DOHH2 (cell line): Measurements from ENCODE around the gene RFPL2.

Experiments
- H3F3A ChIP-seq: fragments of 200-600 bp; sonication (generic), shearing (Covaris generic); 2 replicates; pipeline ENCODE4 v1.6.0; 2016; ENCODE audit warnings: antibody characterized with exemption, mild to moderate bottlenecking; ENCODE audit not compliant: control insufficient read depth, insufficient read depth
- H3K27ac ChIP-seq: fragments of 200-600 bp; sonication (generic); 2 replicates; pipeline ENCODE4 v1.5.1; 2014; ENCODE audit warnings: low read depth, mild to moderate bottlenecking, low read length, moderate library complexity
- H3K27me3 ChIP-seq: fragments of 200-600 bp; sonication (generic); 2 replicates; pipeline ENCODE4 v1.6.1; 2014; ENCODE audit warnings: mild to moderate bottlenecking, low read length, mixed read lengths; ENCODE audit not compliant: control insufficient read depth
- H3K36me3 ChIP-seq: fragments of 200-600 bp; sonication (generic); 2 replicates; pipeline ENCODE4 v1.6.1; 2014; ENCODE audit warnings: mild to moderate bottlenecking, low read length, moderate library complexity, mixed read lengths; ENCODE audit not compliant: control insufficient read depth
- H3K4me1 ChIP-seq: fragments of 200-600 bp; sonication (generic); 2 replicates; pipeline ENCODE4 v1.6.1; 2014; ENCODE audit warnings: mild to moderate bottlenecking, low read length, mixed read lengths; ENCODE audit not compliant: control insufficient read depth
- H3K4me2 ChIP-seq: fragments of 200-600 bp; sonication (generic); 2 replicates; pipeline ENCODE4 v1.6.0; 2014; ENCODE audit warnings: mild to moderate bottlenecking, low read length, moderate library complexity
- H3K4me3 ChIP-seq: fragments of 200-600 bp; sonication (generic); 2 replicates; pipeline ENCODE4 v1.5.1; 2014; ENCODE audit warnings: mild to moderate bottlenecking, low read length, mixed read lengths
- H3K79me2 ChIP-seq: fragments of 200-600 bp; sonication (generic); 2 replicates; pipeline ENCODE4 v1.6.1; 2014; ENCODE audit warnings: mild to moderate bottlenecking, low read length, mixed read lengths; ENCODE audit not compliant: control insufficient read depth
- H3K9me2 ChIP-seq: fragments of 200-600 bp; sonication (generic); replicated peaks from 2 replicates; pipeline ENCODE4 v1.6.1; 2014; ENCODE audit warnings: mild to moderate bottlenecking, low read length, mixed read lengths; ENCODE audit not compliant: control insufficient read depth
- H3K9me3 ChIP-seq: fragments of 200-600 bp; sonication (generic); 2 replicates; pipeline ENCODE4 v1.6.1; 2014; ENCODE audit warnings: antibody characterized with exemption, low read length, mixed read lengths; ENCODE audit not compliant: control insufficient read depth, insufficient read depth
- H4K20me1 ChIP-seq: fragments of 200-600 bp; sonication (generic); 2 replicates; pipeline ENCODE4 v1.6.0; 2014; ENCODE audit warnings: low read depth, mild to moderate bottlenecking, antibody characterized with exemption, low read length, moderate library complexity; ENCODE audit not compliant: control insufficient read depth, insufficient read depth
- CTCF ChIP-seq: fragments of 200-600 bp; sonication (generic); IDR thresholded peaks from one replicate; pipeline ENCODE4 v1.5.1; 2014; ENCODE audit warnings: antibody characterized with exemption, mild to moderate bottlenecking, low read depth, low read length; ENCODE audit not compliant: poor library complexity, severe bottlenecking
- EZH2phosphoT487 ChIP-seq: fragments of 200-600 bp; sonication (generic); IDR thresholded peaks from 2 replicates; pipeline ENCODE4 v1.6.1; 2017; ENCODE audit warnings: borderline replicate concordance, mild to moderate bottlenecking, antibody characterized with exemption, low read length, moderate library complexity, mixed read lengths

The RFPL2 gene

GRCh38 chr22:32219026-32219425, 14.2 kb upstream of the RFPL2 start:
- Histone ChIP-seq H3K27ac (no peak overlapping the region), H3K4me3 (no peak overlapping the region), H3K36me3 (no peaks in the 10 kb centered on the region), H3K4me1 (no peaks in the 10 kb centered on the region), H3K9me2 (no peaks in the 10 kb centered on the region), H4K20me1 (no peaks in the 10 kb centered on the region), H3K27me3 (peaks cover 16% of the 10 kb centered on the region), H3F3A (no peaks in the 10 kb centered on the region), H3K9me3 (no peaks in the 10 kb centered on the region), H3K4me2 (no peak overlapping the region), H3K79me2 (no peaks in the 10 kb centered on the region)
- TF ChIP-seq EZH2phosphoT487: no peak
- TF ChIP-seq CTCF: no peak

DNA sequence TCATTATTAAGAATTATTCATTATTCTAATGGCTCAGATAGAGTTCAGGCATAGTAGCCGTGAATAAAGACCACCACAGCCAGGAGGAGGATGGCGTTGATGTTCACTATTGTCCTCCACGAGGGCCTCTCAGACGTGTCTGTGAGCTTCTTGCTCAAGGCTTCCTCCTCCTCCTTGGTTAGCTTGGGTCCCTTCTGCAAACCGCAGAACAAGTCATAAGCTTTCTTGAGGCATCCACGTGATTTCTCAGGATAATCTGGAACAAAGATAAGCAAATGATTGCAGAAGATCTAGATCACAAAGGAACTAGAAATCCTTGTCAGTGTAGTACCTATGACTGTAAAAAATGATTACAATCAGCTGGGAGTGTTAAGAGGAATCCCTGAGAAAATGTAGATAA, 13.6 kb upstream of the RFPL2 start:
- H3F3A ChIP-seq: no peaks in the 10 kb centered on the region
- no peak overlapping the region for H3K4me2 ChIP-seq
- H4K20me1 ChIP-seq: no peaks in the 10 kb centered on the region
- TF ChIP-seq EZH2phosphoT487 (no peak), CTCF (no peak)
- H3K4me1 ChIP-seq: no peaks in the 10 kb centered on the region
- H3K9me2 ChIP-seq: no peaks in the 10 kb centered on the region
- H3K9me3 ChIP-seq: no peaks in the 10 kb centered on the region
- peaks cover 15% of the 10 kb centered on the region for H3K27me3 ChIP-seq
- H3K27ac ChIP-seq: no peak overlapping the region
- H3K4me3 ChIP-seq: no peak overlapping the region
- no peaks in the 10 kb centered on the region for H3K36me3 ChIP-seq
- H3K79me2 ChIP-seq: no peaks in the 10 kb centered on the region

DNA sequence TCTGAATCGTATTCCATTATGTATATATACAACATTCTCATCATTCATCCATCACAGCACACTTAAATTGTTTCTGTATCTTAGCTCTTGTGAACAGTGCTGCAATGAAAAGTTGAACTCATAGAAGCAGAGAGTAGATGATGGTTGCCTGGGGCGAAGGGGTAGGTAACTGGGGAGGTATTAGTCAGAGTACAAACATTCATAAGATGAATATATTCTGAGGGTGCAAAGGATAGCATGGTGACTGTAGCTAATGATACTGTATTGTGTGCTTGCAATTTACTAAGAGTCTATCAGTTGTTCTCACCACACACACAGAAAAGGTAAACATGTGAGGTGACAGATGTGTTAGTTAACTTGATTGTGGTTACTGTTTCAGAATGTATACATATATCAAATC, 12.6 kb upstream of the RFPL2 start:
- TF ChIP-seq CTCF (no peak), EZH2phosphoT487 (no peak)
- no peaks in the 10 kb centered on the region for H3K36me3 ChIP-seq
- no peaks in the 10 kb centered on the region for H3K9me2 ChIP-seq
- no peak overlapping the region for H3K4me3 ChIP-seq
- H3K4me1 ChIP-seq: no peaks in the 10 kb centered on the region
- H3K27ac ChIP-seq: no peak overlapping the region
- H3K79me2 ChIP-seq: no peaks in the 10 kb centered on the region
- no peaks in the 10 kb centered on the region for H3K9me3 ChIP-seq
- H3K4me2 ChIP-seq: no peak overlapping the region
- H4K20me1 ChIP-seq: no peaks in the 10 kb centered on the region
- peaks cover 13% of the 10 kb centered on the region for H3K27me3 ChIP-seq
- no peaks in the 10 kb centered on the region for H3F3A ChIP-seq

DNA sequence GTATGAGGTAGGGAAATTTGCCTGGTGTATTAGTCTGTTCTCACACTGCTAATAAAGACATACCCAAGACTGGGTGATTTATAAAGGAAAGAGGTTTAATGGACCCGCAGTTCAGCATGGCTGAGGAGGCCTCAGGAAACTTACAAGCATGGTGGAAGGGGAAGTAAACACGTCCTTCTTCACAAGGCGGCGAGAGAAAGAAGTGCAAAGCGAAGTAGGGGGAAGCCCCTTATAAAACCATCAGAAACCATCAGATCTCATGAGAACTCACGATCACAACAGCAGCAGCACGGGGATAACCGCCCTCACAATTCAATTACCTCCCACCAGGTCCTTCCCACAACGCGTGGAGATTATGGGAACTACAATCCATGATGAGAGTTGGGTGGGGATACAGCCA, 12.0 kb upstream of the RFPL2 start:
- Histone ChIP-seq H3K9me2 (no peaks in the 10 kb centered on the region), H3K36me3 (no peaks in the 10 kb centered on the region), H4K20me1 (no peaks in the 10 kb centered on the region), H3K9me3 (no peaks in the 10 kb centered on the region), H3F3A (no peaks in the 10 kb centered on the region), H3K4me3 (no peak overlapping the region), H3K27me3 (peaks cover 10% of the 10 kb centered on the region), H3K79me2 (no peaks in the 10 kb centered on the region), H3K4me1 (no peaks in the 10 kb centered on the region), H3K27ac (no peak overlapping the region), H3K4me2 (no peak overlapping the region)
- TF ChIP-seq CTCF (no peak), EZH2phosphoT487 (no peak)
